GM21526 (cell line): ENCODE data around the gene COL5A3.
"Not testable (repeated sequence)": the region's sequence is repeated elsewhere in the genome, so short reads cannot be mapped to it uniquely, and the experiment has no call there.

Experiments used
- ATAC-seq: cut with Tn5 transposase; IDR thresholded peaks from one replicate; pipeline ENCODE4 v1.9.1; 2021; ENCODE audit warnings: moderate library complexity; ENCODE audit not compliant: unreplicated experiment, low FRiP score

COL5A3 gene

DNA sequence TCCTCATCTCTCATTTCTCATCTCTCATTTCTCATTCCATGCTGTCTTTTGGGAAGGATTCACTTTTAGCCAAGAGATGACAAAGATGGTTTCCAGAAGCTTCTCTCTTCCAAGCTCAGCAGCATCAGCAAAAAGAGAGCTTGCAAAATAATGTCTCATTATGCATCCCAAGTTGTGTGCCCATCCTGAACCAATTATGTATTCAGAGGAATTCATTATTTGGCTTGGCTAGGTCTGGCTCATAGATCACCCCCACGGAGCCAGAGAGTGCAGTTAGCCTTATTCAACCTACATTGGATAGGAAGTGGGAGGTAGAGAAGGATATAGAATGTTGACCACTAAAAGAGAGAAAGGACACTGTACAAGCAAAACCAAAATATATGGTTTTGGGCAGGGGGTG is 68.6 kb downstream of the COL5A3 start:
- no peak for ATAC-seq

DNA sequence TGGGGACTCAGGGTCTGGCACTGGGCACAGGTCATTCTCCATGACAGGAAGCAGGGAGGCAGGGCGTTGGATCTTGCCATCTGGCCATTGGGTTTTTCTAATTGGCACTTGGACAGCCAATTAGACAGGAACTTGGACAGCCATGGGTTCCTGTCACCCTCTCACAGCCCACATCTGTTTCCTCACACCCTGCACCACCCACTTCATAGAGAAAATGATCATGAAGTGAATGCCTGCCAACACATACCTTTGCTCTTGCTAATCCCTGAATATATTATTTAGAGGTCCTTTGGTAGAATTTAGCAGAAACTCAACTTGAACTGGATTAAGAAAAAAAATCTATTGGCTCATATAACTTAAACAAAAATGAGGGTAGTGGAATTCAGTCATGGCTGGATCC is 69.1 kb downstream of the COL5A3 start:
- no peak for ATAC-seq

DNA sequence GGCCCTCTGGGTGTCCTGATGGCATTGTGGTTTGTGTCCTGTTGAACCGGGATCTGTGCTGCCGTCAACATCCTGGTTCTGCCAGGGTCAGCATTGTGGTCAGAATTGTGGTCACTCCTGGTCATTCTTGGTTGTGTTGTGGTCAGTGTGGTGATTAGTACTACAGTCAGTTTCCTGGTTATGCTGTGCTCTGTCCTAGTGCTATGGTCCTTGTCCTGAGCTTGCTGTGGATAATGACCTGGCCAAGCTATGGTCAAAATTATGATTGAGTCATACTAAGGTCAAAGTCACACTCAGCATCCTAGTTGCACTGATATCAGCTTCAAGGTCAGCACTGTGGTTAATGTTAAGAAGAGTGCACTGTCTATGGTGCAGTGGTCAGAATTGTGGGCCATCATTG is 69.5 kb downstream of the COL5A3 start:
- ATAC-seq: no peak

DNA sequence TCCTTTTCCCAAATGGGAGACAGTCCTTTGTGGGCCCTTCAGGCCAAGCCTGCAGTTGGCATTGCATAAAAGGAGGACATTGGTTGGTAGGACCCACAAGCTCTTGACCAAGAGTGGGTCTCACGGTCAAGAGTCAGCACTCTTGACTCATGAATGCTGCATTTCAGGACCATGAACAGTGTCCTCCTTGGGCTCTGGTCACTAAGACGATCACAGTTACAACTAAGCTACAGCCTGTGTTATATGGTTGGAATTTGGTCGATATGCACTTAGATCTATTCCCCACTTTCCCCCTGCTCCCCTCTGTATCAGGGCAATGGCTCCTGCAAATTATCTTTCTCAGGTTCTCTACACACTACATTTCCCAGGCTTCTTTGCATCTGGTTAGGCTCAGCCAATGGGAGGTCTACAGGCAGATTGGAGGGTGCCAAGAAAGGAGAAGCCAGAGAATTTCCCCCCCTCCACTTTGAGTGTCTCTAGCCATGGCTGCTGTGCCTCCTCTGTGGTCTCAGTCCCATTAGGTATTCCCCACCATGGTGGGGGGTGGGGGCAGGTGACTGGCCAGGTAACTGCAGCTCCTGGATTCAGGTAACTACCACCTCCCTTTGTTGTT is 70.9 kb downstream of the COL5A3 start:
- ATAC-seq: no peak

DNA sequence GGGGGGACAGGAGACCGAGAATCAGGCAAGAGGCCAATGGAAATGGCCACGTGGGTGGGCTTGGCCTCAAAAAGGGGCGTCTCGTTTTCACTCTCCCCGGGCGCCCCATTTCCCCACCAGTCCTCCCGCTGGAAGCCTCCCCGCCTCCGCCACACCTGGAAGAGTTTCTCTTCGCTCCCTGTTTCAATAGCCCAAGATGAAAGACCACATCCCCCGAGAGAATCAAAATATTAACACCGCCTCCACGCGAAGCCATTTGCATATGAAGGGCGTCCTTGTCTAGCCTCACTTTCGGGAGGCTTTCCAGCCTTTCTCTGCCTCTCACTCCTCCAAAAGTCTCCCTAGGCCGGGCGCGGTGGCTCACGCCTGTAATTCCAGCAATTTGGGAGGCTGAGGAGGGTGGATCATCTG is 73.3 kb downstream of the COL5A3 start:
- ATAC-seq: no peak

DNA sequence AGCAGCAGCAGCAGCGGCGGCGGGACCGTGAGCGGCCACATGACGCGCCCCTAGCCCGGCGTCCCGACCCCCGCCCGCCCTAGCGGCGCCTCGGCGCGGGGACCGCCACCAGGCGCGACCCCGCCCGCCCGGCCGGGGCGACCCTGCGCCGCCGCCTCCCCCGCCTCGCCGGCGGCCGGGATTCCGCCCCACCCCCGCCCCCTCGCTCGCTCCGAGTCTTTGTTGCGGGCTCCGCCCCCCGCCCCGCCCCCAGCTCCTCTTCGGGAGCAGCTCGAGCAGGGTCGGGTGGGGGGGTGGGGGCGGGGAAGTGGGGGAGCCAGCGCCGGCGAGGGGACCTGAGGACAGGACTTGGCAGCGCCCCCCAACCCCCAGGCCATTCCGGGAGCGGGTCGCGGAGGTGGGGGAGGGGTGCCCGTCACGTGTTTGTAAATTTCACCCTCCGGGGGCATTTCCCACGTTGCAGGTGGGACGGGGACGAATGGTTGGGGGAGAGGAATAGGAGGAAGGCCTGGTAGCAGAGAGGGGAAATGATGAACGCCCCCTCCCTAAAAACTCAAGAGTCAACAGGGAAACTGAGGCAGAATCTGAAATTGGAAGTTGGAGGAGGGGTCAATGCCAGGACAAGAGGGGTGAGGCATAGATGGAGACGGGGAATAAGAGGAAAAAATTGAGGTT is 73.8 kb downstream of the COL5A3 start, which contains the start of gene OLFM2:
Gene OLFM2, minus strand, starts transcription at position 190 of the 675 bp plus-strand sequence. Its CDS starts 149 bp downstream, at position 41.
- ATAC-seq: no peak

DNA sequence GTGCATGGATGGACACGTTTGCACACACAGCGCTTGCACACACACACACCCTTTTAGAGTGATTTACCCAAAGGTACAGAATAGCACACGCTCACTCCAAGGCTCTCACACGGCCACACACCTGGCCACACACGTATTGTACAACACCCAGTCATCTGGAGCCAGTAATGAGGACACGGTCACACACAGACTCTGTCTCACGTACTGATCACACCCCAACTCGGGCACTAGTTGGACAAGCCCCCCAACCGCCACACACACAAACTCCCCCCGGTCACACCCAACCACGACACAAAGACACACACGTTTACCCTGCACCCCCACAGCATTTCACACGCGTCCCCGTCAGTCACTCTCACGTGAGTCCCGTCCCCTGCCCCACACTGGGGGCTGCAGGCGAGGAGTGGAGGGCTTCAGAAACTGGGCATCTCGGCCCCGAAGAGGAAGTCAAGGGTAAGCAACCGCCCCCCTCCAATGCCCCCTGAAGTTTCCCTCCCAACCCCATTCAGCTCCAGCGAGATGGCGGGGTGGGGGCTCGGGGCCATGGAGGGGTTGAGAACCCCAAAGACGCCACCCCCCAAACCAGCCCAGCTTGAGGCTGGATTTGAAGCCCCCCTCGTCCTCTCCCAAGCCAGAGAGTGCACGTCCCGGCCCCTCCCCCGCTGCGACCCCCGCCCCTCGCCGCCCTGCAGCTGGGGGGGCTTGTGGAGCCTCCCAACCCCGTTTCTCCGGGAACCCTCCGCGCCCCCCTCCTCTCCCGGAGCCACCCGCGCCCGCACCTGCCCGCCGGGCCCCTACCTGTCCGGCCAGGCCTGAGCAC is 74.6 kb downstream of the COL5A3 start:
- ATAC-seq: no peak

DNA sequence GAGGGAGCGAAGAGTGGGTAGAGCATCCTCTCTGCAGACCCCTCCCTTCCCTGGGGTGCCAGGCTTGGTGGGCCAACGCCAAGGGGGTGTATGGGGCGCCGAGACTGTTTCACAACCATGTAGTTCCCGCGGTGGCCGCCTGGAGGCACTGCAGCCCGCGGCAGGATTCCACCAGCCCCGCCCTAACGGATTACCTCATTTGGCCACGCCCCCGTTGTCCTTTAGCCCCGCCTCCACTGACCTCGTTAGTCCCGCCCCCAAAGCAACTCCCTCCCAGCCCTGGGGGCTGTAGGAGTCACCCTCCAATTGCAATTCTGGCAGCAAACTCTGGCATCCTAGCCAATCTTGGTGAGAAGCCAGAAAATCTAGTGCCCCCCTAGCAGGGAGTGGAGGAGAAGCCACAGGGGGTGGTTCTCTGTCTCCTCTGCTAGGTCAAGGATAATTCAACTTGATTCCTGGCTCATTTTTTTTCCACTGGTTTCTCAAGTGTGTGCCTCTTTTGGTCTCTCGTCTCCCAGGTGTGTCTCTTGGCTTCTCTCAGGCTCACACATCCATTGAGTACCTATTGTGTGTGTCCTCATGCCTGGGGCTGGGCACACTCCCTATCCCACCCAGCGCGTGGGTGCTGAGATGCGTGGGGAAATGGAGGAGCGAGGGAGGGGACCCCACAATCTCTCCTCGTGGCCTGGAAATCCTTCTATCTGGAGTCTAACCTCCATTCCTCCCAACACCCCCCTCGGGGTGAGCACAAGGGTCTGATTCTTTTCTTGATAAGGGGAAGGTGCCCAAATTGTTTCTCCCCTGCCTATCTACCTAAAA is 76.0 kb downstream of the COL5A3 start:
- ATAC-seq: no peak

DNA sequence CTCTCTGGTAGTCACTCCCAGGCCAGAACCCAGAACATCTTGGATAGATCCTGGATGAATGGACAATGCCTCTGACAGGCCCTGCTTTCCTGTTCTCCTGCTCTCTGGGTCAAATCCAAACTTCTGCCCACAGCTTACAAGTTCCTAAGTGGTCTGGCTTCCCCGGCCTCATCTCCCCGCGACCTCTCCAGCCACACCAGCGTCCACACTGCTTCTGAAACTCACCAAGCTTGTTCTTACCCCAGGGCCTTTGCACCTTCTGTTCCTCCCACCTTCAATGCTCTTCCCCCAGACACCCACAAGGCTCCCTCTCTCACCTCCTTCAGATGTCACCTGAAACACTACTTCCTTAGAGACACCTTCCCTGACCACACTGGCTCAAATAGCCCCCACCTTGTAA is 77.5 kb downstream of the COL5A3 start:
- no peak for ATAC-seq

DNA sequence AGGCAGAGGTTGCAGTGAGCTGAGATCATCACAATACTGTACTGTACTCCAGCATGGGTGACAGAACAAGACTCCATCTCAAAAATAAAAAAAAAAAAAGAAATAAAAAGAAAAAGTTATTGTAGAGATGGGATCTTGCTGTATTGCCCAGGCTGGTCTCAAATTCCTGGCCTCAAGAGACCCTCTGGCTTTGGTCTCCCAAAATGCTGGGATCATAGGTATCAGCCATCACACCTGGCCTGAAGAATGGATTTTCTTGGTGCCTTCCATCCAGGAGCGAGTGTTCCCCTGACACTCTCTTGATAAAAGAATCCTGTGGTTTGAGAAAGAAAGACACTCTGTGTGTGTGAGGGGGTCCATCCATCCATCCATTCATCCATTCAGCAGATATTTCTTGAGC is 78.7 kb downstream of the COL5A3 start:
- ATAC-seq: no peak

DNA sequence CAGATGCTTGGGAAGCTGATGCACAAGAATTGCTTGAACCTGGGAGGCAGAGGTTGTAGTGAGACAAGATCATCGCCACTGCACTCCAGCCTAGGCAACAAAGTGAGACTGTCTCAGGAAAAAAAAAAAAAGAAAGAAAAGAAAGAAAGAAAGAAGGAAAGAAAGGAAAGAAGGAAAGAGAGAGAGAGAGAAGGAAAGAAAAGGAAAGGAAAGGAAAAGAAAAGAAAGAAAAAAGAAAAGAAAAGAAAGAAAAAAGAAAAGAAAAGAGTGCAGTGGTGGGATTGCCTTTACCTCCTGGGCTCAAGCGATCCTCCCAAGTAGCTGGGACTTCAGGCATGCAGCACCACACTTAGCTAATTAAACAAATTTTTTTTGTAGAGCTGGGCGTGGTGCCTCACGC is 86.9 kb downstream of the COL5A3 start:
- ATAC-seq: no peak

DNA sequence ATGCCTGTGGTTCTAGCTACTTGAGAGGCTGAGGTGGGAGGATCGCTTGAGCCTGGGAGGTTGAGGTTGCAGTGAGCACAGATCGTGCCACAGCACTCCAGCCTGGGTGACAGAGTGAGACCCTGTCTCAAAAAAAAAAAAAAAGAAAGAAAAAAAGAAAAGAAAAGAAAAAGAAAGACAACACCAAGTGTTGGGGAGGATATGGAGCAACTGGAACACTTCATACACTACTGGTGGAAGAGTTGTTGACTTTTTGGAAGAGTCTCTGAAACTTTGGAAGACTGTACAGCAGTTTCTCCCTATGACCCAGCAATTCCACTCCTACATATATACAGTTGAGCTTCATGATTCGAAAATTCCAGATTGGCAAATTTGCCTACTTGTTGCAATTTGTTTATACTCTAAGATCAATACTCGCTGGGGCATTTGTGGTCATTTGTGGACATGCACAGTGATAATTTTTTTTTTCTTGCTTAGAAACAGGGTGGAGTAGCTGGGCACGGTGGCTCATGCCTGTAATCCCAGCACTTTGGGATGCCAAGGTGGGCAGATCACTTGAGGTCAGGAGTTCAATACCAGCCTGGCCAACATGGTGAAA is 87.4 kb downstream of the COL5A3 start:
- not testable (repeated sequence) for ATAC-seq

DNA sequence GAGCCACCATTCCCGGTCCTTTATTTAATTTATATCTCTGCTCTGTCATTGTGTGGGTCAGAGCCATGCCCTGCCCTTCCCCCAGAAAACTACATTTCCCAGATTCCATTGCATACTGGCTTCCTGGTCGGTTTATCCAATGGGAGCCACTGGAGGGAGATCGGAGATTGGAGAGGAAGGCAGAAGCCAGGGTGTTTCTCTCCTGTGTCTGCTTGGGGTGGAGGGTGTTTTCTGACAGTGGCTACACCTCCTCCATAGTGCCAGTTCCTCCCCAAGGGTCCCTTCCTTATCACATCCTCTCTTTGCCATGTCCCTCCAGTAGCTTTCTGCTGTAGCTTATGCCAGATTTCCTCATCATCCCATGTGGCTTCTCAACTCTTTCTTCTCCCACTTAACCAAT is 93.0 kb downstream of the COL5A3 start:
- no peak for ATAC-seq

DNA sequence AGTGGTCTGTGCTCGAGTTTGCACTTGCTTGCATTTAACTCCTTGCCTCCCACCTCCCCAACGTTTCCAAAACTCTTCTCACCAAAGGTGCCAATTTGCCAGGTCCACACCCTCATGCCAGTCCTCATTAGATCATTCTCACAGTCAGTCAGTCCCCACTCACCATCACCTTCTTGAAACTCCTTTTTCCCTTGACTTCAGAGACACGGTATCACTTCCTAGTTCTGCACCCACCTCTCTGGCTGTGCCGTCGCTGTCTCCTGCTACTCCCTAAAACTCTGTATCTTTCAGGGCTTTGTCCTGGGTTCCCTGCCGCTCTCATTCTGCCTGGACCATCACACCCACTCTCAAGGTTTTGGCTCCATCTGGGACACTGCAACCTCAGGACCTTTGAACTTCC is 93.6 kb downstream of the COL5A3 start:
- ATAC-seq: no peak

DNA sequence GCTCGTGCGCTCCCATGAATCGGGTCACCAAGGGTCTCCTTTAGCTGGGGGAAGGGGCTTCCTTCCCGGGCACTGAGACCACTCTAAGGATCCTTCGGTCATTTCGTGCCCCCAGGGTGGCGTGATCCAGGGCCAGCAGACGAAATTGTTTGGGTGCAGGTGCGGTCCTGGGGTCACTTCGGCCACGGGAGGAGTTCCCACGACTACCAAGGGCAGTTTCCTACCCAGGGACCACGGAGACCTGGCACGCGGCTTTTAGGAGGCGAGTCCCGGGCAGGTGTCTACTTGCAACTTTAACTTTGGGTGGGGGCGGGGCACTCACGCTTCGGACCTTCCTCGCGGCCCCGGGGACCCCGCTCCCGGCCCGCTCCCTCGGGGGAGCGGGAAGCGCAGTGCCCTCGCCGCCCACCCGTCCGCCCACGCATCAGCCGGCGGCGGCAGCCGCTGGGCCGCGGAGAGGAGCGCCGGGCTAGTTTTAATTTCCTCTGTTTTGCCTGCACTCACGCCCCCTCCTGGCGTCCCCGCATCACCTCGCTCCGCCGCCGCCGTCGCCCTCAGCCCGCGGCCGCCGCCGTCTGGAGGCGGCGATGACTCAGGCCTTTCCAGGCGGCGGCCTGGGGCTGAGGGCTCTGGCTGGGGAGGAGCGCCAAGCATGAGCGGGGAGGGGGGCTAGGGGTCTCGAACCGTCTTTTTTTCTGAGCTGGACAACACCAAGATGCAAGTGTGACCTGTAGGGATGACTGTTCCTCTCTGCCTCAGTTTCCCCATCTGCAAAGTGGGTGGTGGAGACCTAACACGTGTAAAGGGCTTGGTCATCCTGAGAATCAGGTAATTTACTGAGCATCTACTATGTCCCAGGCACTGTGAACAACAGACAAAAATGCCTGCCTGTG is 95.7 kb downstream of the COL5A3 start:
- ATAC-seq: peak; percentile 57

DNA sequence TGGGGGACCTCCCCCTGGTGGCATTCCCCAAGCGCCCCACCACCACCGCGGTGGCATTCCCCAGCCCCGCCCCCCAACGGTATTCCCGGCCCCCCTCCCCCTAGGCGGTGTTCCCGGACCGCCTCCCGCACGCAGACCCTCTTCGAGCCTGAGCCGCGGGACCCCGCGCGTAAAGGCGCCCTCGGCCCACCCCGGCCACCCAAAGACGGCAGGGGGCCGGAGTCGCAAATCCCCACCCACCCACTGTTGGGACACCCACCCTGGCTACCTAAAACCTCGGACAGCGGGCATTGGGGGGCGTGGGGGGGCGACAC is 96.3 kb downstream of the COL5A3 start:
- ATAC-seq: no peak

DNA sequence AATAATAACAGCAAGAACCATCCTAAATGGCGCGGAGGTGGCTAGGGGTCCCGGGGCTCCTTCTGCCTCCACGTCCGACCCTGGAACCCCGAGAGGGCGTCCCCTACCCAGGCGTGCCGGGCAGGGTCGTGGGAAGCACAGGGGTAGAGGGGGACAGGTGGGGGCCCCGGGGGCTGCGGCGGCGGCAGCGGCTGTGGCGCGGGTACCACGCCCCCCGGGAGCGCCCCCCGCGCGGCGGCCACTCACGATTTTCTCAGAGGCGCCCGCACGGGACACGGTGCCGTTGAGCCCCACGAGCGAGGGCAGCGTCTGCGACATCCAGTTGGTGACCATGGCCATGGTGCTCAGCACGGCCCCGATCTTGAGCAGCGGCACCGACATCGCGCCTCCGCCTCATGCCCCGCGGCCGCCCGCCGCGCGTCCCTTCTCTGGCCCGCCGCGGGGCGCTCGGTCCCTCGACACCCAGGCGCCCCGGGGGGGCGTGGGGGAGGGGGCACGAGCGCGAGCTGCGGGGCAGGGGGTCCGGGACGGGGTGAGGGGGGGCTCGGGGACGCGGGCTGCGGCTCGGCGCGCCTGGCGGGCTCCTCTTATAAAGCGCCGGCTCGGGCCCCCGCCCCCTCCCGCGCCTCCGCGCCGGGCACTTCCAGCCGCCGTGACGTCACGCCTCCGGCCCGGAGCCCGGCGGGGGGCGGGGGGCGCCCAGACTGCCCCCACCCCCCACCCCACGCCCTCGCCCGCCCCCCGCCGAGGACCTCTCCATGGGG is 96.9 kb downstream of the COL5A3 start:
- ATAC-seq: no peak

DNA sequence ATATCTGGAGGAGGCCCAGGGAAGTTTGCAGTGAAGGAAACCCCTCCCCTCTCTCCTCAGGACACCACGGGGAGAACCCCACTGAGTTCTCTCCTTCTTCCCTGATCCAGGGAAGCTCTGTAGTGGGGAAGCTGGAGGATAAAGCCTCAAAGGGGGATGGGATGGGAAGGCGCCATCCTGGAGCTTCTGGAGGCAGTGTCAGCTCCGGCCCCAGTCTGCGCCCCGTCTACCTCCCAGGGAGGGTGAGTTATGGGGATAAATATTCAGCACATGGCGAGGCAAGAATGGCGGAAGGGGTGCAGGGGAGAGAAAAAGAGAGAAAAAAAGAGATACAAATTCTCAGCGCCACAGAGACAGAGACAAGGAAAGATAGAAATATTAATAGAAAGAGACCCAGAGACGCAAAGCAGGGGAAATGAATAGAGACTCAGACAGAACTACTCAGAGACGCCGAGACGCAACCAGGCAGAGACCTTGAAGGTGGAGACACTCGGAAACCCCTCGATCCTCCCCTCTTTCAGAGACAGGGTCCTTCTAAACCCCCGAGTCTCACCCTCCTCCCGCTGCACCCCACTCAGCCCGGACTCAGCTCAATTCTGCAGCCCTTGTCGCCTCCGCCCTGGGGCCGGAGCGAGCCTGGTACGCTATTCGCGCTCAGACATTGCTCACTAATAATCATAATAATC is 97.6 kb downstream of the COL5A3 start:
- no peak for ATAC-seq
